GM20000 (cell line): ENCODE results near the gene NCF4.
A peak's percentile ranks its signal among the peaks of the same experiment; 100 is the strongest.

Experiments used
- DNase-seq: peaks from one replicate; pipeline ENCODE4 v3.0.0; 2012; ENCODE audit warnings: low spot score
- CTCF ChIP-seq: IDR thresholded peaks from 2 replicates; pipeline ENCODE4 v1.5.1; 2012; ENCODE audit warnings: mild to moderate bottlenecking, control low read depth; ENCODE audit errors: extremely low read depth, missing control alignments

Gene NCF4

GRCh38 chr22:36907253-36908195, 46.7 kb downstream of the NCF4 start:
- no peak for DNase-seq
- TF ChIP-seq CTCF: no peak

GRCh38 chr22:36910461-36910860, 49.7 kb downstream of the NCF4 start:
- TF ChIP-seq CTCF: no peak
- no peak for DNase-seq

GRCh38 chr22:36911887-36912661, 51.3 kb downstream of the NCF4 start:
- DNase-seq: no peak
- TF ChIP-seq CTCF: no peak

- no peak for DNase-seq
- TF ChIP-seq CTCF: no peak
These were observed 52.1 kb downstream of the NCF4 start for GRCh38 chr22:36912694-36913426.

- peak; percentile 50 for DNase-seq
- no peak for TF ChIP-seq CTCF
These were observed 52.9 kb downstream of the NCF4 start, which contains the start of gene CSF2RB for GRCh38 chr22:36913427-36914389. Gene CSF2RB (plus strand): TSS chr22:36913628. CDS start chr22:36922208, 8,580 bp downstream.

- no peak for DNase-seq
- no peak for TF ChIP-seq CTCF
These were observed 53.6 kb downstream of the NCF4 start for GRCh38 chr22:36914390-36914752.
